H4 (cell line): Measurements from ENCODE around the gene TEKT3. TPM values are rescaled to one million over a fixed set of nuclear protein-coding genes. Genes with fewer than 3 reads are reported as not detected.

Experiments used
- DNase-seq: peaks from one replicate; pipeline ENCODE4 v3.0.0-alpha.2; 2015; ENCODE audit warnings: low spot score
- total RNA-seq: library from RNA; depleted of rRNA; stranded (reverse); fragments of >200 nt; shearing (Covaris generic); gene quantifications from 2 replicates; pipeline ENCODE4 v1.2.3, GENCODE V29; 2014; rRNA removed

TEKT3 gene
- total RNA-seq, 1 experiment from 2014 or later = not detected

DNA sequence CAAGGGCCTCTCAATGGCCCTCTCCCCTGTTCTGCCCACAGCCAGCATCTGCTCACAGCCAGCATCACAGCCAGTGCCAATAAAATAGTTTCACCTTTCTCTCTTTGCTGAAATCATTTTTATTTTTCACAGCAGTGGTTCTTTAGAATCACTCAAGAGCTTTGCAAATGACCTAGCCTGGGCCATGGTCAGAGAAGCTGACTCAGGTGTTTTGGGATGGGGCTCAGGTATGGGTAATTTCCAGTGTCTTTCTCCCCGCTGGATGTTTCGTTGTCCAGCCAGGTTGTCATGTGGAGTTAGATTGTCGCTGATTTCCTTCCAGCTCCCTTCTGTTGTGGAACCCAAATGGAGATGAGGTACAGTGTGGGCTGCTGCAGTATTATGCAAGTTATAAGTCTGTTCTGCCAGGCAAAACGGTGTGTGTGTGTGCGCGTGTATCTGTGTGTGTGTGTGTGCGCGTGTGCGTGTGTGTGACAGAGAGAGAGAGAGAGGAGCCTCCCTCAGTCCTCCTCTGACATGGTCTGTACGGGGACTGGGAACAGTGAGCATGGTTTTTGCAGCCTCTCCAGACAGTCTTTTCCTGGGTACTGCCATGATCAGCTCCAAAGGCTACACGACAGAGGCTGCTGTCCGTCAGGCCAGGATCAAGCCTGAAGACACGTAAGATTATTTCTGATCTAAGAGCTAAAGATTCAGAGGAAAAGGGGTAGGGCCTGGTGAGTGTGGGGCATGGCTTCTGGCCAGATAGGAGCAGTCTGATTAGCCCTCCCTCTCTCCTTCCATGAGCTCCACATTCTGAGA lies 74.9 kb downstream of the TEKT3 start:
- DNase-seq = no peak

DNA sequence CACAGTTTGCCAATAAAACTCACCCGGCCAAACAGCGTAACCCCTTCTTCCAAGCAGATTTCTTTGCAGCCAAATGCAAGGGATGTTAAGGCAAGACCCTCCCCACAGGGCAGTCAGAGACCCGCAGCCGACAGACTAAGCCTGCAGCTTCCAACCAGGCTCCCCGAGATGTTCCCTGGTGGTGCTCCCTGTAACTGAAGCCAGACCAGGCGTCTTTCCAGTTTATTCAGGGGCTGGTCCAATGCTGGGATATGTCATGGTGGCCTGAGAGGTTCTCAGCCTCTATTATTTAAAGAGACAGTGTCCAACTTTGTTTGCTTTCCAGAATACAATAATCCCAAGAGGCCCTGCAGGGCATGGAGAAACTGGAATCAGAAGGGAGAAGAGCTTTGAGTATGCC lies 76.3 kb downstream of the TEKT3 start, which contains the start of gene PMP22:
Gene PMP22, minus strand, starts transcription at position 196 of the 400 bp plus-strand sequence. CDS start 4,599 bp downstream, outside the sequence.
- no peak for DNase-seq

DNA sequence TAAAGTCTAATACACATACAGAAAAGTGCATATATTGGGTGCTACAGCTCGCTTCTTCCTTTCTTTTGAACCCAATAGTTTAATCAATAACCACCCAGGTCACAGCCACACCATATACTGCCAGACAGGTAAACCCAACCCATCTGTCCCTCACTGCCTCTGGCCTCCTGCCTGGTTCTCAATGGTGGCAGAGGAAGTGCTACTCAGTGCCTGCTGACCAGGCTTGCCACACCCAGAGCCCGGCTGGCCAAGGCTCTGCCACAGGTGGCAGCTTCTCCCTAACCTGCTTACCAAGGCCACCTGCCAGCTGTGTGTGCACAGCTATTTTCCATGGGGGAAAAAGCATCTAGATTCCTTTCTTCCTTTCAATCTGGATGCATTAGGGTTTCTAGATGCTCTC lies 76.9 kb downstream of the TEKT3 start:
- DNase-seq = no peak

DNA sequence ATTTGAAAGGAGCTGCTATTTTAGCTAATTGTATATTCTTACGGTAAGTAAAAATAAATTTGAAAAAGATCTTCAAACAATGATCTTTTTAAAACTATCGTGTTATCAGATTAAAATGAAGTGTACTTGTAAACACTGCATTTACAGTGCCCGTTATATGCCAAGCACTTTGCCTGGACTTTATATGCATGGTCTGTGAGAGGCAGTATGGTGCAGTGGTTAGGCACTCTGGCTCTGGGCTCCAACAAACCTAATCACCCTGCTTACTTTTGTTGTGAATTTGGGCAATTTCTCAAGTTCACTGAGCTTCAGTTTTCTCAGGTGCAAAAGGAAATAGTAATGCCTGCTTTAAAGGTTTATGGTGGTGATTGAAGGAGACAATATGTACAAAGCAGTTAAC lies 77.7 kb downstream of the TEKT3 start:
- DNase-seq = no peak

DNA sequence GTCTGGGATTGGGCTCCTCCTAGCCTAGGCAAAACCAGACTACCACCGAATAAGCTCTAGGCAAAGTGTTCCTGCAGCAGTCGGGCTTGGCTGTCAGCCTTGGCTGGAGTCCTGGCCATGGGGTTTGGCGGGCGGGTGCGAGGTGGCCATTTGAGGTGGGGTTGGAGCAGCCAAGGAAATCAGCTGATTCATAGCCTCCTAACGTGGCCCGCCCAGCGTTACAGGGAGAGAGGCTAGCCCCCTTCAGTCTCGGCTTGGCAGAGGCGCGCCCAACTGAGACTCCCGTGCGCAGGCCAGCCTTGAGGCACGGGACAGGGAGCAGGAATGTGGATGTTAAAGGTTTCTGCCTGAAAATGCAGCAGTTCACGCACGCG lies 78.2 kb downstream of the TEKT3 start:
- DNase-seq = peak; percentile 68

DNA sequence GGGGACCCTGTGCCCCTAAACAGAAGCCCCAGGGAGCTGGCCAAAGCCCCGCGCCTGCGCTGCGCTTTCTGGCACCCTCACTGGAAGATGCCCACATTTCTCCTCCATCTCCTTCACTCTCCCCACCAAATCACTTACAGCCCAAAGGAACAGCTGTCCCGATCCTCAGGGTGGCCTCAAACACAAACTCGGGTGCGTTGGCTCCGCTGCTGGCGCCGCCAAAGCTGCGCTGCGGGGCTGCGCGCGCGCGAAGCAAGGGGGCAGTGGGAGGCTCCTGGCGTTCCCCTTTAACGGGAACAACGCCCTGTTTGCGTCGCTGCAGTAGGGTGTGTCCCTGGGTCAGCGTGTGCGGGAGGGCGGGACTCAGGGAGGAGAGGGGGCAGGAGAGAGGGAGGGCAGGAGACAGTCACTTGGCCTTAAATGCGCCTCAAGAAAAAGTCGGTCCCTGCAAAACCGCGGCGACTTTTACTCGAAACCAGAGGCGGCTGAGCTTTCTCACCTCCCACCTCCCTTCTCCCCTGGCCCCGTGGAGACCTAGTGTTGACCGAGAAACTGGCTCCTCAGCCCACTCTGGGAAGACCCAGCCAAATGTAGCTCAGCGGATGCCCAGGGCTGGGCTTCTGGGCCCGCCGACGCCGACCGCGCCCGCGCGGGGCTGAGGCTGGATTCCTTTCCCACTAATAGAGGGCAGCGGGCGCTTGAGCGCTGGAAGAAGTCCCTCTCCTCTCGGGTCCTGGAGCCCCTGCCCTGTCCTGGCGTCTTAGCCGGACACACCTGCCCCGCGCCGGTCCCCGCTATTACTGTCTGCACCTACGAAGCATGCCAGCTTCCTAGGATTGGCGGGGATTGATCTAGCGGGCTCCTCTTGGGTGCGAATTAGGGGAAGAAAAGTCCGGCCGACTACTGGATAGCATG lies 78.8 kb downstream of the TEKT3 start:
- peak; percentile 90 for DNase-seq

DNA sequence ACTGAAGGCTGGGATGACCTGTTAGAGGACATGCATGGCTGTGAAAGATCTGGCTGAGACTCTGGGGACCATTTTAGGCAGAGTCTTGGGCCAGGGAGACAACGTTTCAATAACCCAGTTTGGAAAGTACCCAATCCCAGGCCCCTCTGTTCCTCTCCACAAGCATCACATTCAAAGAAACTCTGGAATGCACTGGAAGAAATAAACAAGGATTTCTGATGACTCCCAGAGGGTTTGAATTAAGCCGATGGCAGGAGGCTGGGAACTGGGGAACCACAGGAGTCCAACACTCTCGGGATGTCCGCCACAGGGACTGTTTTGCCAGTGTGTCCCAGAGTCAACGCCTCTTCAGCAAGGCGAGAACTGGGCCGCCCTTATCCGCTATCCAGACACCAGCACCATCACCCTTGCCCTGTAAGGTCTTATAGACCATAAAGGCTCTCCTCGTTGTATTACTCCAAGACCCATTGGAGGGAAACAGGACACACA lies 79.6 kb downstream of the TEKT3 start:
- peak; percentile 18 for DNase-seq

DNA sequence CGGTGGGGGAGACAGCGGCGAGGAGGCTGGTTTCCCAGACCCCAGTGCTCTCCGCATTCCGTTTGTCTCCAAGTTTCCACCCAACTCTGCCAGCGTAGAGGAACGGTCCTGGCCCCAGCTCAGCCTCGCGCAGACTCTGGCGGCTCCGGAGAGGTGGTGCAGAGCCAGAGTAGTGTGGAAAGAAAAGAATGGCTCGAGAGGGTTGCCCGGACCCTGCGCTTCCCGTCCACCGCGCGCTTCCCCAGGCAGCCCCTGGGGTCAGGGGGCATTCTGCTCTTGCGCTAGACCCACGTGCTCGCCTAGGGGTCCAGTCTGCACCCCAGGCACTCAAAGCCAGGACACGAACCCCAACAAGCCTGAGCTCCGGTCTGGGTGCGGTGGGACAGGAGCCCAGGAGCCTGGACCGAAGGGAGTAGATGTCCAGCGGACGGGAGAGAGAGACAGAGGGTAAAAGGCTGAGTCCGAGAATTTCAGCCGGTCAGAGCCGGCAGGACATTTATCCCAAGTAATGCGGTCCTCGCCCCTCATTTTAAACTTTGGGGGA lies 80.1 kb downstream of the TEKT3 start:
- peak; percentile 58 for DNase-seq

DNA sequence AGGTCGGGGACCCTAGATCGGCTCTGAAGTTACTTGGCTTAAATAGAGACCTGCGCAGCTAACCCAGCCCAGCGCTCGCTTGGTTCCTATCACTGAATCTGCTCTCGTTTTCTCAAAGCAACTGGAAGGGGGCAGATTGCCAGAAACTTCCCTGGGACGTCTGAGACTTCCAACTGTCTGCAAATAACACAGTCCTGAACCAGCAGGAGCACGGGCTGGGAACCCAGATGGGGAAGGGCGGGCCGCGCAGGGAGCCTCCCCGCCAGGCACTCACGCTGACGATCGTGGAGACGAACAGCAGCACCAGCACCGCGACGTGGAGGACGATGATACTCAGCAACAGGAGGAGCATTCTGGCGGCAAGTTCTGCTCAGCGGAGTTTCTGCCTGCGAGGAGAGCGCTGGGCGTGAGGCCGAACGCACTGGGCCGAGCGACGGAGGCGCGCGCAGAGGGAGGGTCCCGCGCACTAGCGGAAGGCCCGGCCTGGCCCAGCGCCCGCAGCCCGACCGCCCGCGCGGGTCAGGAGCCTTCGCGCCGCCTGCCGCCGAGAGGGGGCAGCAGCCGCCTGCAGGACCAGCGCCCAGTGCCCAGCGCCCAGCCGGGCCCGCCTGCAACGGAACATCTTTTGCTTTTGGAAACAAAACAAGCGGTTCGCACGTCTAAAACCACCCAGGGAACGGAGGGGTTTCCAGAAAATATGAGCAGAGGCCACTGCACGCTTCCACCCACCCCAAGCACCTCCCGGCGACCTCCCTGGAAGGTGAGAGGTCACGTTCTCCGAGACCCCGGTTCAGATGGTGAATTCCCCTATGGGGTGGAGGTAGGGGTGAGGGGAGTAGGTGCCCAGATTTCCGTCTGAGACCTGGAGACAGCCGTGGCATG lies 80.8 kb downstream of the TEKT3 start:
- DNase-seq = peak; percentile 67

DNA sequence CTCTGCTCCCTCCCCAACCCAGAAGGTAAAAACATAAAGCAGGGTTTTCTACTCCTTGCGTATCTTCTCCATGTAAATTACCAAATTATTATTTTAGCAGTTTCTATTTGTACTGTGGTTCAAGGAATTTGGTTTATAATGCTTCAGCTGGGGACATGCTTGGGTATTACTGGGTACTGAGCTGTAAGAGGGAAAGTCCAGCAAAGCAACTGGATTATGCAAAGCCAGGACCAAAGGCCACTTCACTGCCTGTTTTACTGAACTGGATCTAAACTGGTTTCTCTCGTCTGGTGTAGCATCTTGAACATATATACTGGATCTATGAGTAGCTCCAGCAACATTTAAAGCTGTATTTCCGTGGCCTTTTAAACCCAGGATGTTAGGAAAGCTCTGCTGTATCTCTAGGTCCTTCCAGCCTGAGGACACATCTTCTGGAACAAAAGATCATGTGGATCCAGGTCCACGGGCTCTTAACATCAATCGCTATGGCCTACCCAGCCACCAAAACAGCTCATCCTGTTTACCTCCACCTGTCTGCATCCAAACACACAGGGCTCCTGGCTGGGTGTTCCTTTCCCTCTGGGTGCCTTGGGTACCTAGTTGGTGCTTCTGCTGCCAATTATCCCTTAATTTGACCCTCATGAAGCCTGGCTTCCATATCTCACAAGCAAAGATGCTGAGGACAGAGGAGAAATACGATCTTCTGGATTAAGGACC lies 83.4 kb downstream of the TEKT3 start:
- no peak for DNase-seq

DNA sequence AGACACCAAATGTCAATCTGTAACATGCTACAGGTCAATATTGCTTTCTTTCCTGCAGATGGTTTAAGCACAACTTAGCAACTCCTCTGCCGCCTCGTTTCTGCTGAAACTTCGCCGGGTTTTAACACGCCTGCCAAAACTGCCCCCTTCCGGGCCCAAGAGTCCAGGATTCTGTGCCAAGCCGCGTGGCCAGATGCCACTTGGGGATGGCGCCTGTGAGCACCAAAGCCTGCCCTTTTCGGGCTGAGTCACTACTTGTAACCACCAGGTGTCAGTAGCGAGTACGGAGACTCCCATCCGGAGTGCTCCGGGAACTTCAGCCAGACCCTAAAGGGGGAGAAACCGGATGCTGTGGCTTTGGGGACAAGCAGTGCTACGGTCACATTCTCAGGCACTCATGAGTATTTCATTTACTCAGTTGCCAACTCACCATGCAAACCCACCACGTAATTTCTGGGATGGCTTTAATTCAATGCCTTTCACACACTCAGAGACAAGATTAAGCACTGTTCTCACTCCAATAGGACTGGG lies 84.1 kb downstream of the TEKT3 start:
- peak; percentile 88 for DNase-seq

DNA sequence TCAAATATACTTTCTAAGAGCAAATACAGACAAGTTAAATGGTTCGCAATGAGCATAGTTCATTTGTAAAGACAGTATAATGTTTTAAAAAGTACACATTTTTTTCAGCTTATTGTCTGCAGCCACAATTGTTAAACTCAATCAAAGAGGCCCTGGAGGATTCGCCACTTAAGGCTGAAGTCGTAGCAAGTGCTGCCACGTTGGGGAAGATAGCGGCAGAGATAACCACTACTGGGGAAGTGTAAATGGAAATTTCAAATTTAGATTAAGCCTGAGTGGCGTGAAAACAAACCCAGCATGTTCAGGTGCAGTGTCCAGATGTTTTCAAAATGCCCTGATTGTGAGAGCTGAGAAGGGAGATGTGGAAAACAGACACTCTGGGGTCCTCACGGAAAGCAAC lies 84.7 kb downstream of the TEKT3 start:
- DNase-seq = no peak

DNA sequence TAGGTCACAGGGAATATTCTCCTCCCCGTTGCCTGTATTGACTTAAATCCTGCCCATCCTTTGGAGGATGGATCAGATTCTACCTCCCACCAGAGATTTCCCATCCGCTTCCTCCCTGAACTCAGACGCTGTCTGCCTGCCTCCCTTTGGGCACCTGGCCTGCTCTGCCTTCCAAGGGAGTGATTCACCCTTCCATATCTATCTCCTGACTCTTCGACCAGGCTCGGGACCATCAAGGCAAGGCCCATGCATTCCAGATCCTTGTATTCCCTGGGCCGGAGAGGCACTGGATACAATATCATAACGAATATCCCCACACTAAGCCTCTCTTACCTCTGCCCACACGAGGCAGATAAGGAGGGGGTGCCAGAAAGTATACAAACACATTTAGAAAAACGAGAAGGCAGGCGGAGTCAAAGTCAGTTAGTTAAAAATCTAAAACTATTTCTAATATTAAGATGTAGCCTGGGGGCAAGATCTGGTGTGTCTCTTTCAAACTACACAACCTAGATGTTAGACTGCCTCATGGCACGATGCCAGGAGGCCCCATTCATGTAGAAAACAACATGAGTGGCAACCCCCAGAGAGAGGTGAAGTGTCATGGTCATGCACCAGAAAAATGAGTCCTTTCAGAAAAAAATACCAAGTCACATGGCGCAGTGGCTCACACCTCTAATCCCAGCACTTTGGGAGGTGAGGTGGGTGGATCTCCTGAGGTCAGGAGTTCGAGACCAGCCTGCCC lies 85.5 kb downstream of the TEKT3 start:
- no peak for DNase-seq

Other genes starting within 250 kb of the TEKT3 start
- 18.5 and 27.4 TPM in 2 replicates for gene PMP22, start 76.3 kb downstream of the TEKT3 start, total RNA-seq
- 2.4 TPM in 1 of 2 replicates, not detected in the other for gene CDRT4, start 126.0 kb upstream of the TEKT3 start, total RNA-seq
- 3.6 and 5.3 TPM in 2 replicates for gene TVP23C, start 221.9 kb upstream of the TEKT3 start, total RNA-seq